ENCODE results near the gene PHACTR2.

DNA sequence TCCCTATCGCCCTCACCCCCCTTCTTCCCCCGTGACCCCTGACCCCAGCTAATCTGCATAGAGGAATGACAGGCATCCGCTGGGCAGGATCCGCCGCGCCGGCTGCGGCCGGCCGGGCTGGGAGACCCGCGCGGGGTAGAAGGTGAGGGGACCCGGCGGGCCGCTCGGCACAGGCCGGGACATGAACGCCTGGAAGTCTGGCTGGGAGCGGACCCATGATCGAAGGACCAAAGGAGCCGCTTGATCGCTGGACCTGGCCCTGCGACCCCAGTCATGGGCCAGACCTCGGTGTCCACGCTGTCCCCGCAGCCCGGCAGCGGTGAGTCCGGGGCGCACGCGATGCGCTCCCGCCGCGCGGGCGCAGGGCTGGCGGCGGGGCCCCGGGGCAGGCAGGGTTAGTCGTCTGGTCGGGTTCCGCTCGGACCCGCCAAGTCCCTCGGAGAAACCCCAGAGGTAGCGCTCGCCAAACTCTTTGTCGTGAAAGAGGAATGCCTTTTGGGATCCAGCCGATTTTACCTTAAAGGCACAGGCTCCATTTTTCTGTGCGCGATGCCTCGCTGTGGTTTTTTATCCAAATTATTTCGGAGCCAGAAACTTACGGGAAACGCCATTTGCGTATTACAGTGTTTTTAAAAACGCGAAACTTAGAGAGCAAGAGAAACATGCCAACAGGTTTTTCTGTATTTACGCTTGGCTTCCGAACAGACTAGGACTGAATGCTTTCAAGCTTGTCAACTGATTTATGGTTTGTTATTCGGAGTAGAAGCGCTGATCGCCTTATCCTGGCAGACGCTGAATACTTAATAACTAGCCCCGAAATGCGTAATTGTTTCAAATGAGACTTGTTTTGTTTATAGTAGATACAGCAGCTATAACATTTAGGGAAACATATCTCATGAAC lies at the start of gene PHACTR2:
- TF ChIP-seq, protein P1, sequence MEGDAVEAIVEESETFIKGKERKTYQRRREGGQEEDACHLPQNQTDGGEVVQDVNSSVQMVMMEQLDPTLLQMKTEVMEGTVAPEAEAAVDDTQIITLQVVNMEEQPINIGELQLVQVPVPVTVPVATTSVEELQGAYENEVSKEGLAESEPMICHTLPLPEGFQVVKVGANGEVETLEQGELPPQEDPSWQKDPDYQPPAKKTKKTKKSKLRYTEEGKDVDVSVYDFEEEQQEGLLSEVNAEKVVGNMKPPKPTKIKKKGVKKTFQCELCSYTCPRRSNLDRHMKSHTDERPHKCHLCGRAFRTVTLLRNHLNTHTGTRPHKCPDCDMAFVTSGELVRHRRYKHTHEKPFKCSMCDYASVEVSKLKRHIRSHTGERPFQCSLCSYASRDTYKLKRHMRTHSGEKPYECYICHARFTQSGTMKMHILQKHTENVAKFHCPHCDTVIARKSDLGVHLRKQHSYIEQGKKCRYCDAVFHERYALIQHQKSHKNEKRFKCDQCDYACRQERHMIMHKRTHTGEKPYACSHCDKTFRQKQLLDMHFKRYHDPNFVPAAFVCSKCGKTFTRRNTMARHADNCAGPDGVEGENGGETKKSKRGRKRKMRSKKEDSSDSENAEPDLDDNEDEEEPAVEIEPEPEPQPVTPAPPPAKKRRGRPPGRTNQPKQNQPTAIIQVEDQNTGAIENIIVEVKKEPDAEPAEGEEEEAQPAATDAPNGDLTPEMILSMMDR (IDR thresholded peaks at IDR 0.05) = no peak
- TF ChIP-seq EP300 (IDR thresholded peaks at IDR 0.05) (peak in 1 of 2 donors; percentile 66), POLR2A (IDR thresholded peaks at IDR 0.05) (peak; percentile 45 to 76)

Measured in tibial nerve (tissue), 4 donors.